Testis (tissue), 2 donors: Measurements from ENCODE around the gene FAM53B.

Source experiments
- POLR2A ChIP-seq: fragments of 450-650 bp; IDR thresholded peaks from one replicate; pipeline ENCODE4 v1.6.1; 2017; ENCODE audit warnings: antibody characterized with exemption, mild to moderate bottlenecking, moderate library complexity
- TF ChIP-seq, protein P1 (sequence below), 3 experiments: fragments of 450-650 bp in 2 of 3; fragments of 200-600 bp in 1 of 3; sonication (generic) in 1 of 3; IDR thresholded peaks; one replicate each; pipeline ENCODE4 v1.5.1; 2016 to 2019; ENCODE audit warnings: antibody characterized with exemption in 3 of 3, mild to moderate bottlenecking in 2 of 3, moderate library complexity in 1 of 3

GRCh38 chr10:124756156-124756903, 12.2 kb upstream of the FAM53B start:
- TF ChIP-seq, protein P1, sequence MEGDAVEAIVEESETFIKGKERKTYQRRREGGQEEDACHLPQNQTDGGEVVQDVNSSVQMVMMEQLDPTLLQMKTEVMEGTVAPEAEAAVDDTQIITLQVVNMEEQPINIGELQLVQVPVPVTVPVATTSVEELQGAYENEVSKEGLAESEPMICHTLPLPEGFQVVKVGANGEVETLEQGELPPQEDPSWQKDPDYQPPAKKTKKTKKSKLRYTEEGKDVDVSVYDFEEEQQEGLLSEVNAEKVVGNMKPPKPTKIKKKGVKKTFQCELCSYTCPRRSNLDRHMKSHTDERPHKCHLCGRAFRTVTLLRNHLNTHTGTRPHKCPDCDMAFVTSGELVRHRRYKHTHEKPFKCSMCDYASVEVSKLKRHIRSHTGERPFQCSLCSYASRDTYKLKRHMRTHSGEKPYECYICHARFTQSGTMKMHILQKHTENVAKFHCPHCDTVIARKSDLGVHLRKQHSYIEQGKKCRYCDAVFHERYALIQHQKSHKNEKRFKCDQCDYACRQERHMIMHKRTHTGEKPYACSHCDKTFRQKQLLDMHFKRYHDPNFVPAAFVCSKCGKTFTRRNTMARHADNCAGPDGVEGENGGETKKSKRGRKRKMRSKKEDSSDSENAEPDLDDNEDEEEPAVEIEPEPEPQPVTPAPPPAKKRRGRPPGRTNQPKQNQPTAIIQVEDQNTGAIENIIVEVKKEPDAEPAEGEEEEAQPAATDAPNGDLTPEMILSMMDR (IDR thresholded peaks at IDR 0.05): no peak
- no peak for TF ChIP-seq POLR2A
